HG02970 (cell line): Measurements from ENCODE around the gene SELENOW.
"Not testable (repeated sequence)": the region's sequence is repeated elsewhere in the genome, so short reads cannot be mapped to it uniquely, and the experiment has no call there.

Source experiments
- ATAC-seq: cut with Tn5 transposase; IDR thresholded peaks from one replicate; pipeline ENCODE4 v1.9.1; 2021; ENCODE audit warnings: mild to moderate bottlenecking, moderate library complexity, moderate number of reproducible peaks; ENCODE audit not compliant: unreplicated experiment, low FRiP score

Gene SELENOW

DNA sequence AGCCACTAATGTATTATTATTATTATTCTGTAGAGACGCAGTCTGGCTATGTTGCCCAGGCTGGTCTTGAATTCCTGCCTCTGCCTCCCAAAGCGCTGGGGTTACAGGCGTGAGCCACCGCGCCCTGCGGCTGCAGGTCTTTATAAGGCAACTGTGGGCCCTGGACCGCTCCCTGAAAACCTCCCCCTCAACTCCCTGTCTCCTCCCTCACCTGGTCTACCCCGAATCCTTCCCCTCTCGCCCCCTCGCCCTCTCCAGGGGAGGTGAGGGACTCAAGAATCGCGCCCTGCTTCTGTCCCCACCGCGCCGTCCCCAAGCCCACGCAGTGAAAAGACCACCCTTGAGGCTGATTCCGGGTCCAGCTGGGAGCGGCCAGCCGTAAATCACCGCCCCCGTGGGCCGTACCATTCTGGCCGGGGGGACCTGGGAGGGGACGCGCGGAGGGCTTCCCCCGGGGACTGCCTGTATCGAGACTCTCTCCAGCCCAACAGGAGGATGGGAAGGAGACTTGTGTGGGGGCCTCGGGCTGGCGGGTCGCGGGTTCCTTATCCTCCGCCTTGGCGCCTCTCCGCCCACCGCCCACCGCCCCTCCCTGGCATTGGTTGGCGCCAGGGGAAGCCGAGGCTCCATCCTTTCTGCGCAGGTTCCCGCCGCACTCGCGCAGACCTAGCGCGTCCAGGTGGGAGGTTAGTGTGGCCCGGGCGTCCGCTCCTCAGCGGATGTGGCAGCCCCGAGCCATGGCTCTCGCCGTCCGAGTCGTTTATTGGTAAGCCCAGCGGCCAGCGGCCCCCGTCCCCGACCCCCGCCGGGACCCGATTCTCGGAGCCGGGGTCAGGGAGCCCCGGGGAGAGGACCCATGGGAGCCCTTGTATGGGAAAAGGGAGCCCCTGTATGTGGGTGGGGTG is at the start of gene SELENOW:
Gene SELENOW, plus strand, starts transcription at position 655 of the 905 bp plus-strand sequence. Its CDS starts 83 bp downstream, at position 738.
- ATAC-seq: peak; percentile 52

DNA sequence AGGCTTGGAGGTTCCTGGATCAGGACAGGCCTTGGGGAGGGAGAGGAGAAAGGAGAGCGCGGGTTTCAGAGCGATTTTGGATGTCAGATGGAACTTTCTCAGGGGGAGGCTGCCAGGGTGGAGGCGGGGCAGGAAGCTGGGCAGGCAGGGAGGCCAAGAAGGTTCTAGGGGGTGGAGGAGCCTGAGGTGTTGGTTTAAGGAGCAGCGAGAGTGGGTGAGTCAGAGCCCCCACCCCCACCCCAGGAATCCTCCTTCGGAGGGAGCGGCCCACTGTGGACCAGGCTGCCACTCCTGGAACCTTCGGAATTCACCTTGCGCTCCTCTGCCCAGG is 49.1 kb upstream of the SELENOW start:
- ATAC-seq: no peak

DNA sequence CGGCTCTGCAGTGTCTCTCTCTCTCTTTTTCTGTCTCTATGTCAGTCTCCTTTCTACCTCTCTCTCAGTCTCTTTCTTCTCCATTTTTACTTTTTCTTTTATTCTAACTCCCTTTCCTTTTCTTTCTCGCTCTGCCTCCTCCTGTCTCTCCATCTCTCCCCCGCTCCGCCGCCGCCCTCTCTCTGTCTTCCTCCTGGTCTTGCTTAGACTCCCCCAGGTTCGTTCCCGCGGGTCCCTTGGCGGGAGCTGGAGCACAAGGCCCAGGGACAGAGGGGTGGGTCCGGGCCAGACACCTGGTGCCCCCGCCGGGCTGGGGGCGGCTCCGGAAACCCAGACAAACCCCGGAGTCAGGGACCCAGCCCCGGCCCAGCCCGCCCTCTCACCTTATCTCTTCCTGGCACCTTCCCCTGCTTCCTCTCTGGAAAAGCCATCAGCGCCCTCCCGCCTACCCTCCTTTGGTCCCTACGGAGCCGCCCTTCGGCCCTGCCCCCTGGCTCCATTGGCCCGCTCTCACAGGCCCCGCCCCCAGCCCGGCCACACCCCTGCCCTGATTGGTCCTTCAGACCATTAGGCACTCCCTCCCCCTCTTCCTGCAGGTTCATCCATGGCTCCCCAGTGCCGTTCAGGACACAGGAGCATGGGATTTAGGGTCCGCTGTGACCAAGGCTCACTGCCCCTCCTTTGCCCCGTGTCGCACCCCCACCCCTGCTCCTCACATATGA is 48.5 kb upstream of the SELENOW start:
- ATAC-seq: no peak

DNA sequence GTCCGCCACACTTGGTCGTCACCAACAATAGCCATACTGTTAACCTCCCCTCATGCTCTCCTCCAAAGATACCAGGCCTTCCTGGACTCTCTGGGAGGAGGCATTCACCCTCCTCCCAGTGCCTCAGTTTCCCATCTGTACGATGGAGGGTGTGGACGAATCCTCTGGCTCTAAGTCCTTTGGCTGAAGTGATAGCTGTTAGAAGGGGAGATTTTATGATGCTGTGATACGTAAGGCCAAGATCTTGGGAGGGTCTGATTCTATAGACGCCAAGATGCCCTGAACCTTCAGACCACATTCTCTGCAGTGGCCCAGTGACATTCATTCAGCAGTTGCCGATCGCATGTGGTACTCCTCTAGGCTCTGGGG is 48.0 kb upstream of the SELENOW start:
- ATAC-seq: no peak

DNA sequence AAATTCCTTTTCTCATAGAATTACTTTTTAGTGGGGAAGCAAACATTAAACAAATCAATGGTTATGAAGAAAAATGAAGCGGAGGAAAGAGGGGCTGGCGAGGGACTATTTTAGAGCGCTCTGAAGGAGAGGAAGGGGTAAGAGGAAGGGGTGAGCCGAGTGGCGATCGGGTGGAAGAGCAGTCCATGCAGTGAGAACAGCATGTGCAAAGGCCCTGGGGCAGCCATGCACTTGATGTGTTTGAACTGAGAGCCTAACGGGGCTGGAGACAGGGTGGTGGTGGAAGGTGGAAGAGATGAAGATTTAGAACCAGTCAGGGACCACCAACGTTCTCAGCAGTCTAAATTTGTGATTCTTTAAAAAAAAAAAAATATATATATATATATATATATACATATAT is 47.6 kb upstream of the SELENOW start:
- no peak for ATAC-seq

DNA sequence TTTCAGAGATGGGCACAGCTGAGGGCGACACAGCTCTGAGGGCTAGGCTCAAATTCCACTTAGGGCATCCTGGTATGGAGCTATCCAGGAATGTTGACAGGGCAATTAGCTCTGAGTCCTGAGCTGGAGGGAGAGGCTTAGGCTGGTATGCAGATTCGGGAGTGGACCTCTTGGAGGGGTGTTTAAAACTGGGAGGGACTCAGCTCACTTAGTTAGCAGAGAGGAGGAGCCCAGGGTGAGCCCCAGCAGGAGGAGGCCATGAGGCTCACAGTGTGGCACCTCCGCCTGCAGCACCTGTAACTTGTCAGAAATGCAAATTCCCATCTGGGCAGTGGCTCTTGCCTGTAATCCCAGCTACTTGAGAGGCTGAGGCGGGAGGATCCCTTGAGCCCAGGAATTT is 43.4 kb upstream of the SELENOW start:
- ATAC-seq: no peak

DNA sequence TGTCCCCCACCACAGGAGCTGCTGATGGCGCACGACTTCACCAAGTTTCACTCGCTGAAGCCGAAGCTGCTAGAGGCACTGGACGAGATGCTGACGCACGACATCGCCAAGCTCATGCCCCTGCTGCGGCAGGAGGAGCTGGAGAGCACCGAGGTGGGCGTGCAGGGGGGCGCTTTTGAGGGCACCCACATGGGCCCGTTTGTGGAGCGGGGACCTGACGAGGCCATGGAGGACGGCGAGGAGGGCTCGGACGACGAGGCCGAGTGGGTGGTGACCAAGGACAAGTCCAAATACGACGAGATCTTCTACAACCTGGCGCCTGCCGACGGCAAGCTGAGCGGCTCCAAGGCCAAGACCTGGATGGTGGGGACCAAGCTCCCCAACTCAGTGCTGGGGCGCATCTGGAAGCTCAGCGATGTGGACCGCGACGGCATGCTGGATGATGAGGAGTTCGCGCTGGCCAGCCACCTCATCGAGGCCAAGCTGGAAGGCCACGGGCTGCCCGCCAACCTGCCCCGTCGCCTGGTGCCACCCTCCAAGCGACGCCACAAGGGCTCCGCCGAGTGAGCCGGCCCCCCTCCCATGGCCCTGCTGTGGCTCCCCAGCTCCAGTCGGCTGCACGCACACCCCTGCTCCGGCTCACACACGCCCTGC is 37.5 kb upstream of the SELENOW start:
- ATAC-seq: no peak

DNA sequence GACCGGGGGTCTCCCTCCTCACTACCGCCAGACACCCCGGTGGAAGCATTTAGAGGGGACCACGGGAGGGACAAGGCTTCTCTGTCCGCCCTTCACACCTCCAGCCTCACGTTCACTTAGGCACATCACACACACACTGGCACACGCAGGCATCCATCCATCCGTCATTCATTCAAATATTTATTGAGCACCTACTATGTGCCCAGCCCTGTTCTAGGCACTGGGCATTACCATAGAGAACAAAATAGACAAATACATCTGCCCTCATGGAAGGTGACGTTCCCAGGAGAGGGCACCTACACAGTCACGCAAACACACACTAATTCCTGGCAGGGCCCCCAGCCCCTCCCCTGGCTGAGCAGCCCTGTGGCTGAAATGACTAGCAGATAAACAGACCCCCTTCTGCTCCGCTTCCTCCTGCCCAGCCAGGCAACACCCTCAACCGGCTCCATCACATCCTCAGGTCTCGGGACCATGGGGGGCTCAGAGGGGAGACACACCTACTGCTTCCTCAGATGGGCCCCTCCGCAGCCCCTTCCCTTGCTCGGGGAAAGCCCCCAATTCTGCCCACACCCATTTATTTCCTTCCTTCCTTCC is 36.9 kb upstream of the SELENOW start:
- no peak for ATAC-seq

DNA sequence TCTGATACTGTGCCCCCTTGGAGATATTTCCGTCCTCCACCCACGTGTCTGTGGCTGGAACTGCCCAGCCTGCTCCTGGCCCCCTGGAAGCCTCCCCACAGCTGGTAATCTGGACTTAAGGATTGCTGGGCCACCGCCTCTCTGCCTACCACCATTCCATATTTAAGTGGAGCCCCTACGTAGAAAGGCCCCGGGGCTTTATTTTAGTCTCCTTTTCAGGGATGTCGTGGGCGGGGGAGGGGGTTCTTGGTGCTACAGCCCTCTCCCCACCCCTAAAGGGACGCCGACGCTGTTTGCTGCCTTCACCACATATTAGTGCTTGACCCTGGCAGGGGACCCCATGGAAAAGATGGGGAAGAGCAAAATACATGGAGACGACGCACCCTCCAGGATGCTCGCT is 35.9 kb upstream of the SELENOW start:
- no peak for ATAC-seq

DNA sequence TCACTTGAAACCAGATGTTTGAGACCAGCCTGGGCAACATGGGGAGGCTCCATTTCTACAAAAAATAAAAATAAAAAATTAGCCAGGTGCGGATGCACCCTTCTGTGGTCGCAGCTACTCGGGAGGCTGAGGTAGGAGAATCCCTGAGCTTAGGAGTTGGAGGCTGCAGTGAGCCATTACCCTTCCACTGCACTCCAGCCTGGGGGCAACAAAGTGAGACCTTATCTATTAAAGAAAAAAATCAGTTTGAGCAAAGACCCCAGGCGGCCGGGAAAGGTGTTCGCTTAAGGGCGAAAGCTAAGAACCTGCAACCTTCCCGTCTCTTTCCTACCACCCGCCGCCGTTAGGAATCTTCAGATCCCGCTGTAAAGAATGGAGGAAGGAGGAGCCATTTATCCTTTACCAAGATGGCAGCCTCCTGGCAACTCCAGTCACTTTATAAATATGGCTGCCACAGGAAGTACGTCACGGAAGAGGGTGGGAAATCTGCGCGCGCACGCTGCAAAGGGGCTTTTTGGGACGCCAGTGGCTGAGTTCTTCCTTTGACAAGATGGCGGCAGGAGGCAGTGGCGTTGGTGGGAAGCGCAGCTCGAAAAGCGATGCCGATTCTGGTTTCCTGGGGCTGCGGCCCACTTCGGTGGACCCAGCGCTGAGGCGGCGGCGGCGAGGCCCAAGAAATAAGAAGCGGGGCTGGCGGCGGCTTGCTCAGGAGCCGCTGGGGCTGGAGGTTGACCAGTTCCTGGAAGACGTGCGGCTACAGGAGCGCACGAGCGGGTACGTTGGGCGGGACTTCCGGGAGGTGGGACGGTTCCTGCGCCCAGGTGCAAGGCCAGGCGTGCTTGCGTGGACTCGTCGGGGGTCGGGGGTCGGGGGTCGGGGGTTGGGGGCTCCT is 33.2 kb upstream of the SELENOW start, which contains the start of gene NOP53:
Gene NOP53, plus strand, starts transcription at position 537 of the 892 bp plus-strand sequence. Its CDS starts 14 bp downstream, at position 551.
- ATAC-seq: peak; percentile 78

DNA sequence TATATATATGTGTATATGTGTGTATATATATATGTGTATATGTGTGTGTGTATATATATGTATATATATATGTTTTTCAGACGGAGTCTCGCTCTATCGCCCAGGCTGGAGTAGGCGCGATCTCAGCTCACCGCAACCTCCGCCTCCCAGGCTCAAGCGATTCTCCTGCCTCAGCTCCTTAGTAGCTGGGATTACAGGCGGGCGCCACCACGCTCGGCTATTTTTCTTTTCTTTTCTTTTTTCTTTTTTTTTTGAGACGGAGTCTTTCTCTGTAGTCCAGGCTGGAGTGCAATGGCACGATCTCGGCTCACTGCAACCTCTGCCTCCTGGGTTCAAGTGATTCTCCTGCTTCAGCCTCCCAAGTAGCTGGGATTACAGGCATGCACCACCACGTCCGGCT is 32.4 kb upstream of the SELENOW start:
- ATAC-seq: not testable (repeated sequence)

DNA sequence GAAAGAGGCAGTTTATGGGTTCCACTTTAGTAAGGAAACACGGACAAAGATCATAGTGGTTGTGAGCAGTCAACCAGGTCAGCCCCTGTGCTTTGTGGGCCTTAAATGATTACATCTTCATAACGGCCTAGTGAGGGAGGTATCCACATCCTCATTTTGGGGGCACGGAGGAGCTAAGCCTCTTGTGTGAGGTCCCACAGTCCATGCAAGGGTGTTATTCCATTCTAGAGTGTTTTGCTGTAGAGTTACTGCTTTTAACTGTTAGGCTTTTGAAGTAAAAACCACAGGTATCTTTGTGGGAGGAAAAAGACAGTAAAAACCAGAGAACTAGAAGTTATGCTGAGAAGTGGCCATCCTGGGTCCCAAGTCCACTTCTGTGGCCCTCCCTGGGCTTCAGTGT is 29.2 kb upstream of the SELENOW start:
- ATAC-seq: no peak

DNA sequence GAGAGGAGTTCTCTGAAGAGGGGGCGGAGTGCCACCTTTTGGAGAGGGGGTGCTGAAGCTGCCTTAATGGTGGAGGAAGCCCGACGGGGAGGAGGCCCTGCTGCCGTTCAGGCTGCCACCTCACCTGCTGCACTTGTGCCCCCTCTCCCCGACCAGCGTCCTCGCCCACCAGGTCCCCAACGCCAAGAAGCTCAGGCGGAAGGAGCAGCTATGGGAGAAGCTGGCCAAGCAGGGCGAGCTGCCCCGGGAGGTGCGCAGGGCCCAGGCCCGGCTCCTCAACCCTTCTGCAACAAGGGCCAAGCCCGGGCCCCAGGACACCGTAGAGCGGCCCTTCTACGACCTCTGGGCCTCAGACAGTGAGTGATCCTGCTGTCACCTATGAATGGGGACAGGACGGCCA is 27.8 kb upstream of the SELENOW start:
- no peak for ATAC-seq

DNA sequence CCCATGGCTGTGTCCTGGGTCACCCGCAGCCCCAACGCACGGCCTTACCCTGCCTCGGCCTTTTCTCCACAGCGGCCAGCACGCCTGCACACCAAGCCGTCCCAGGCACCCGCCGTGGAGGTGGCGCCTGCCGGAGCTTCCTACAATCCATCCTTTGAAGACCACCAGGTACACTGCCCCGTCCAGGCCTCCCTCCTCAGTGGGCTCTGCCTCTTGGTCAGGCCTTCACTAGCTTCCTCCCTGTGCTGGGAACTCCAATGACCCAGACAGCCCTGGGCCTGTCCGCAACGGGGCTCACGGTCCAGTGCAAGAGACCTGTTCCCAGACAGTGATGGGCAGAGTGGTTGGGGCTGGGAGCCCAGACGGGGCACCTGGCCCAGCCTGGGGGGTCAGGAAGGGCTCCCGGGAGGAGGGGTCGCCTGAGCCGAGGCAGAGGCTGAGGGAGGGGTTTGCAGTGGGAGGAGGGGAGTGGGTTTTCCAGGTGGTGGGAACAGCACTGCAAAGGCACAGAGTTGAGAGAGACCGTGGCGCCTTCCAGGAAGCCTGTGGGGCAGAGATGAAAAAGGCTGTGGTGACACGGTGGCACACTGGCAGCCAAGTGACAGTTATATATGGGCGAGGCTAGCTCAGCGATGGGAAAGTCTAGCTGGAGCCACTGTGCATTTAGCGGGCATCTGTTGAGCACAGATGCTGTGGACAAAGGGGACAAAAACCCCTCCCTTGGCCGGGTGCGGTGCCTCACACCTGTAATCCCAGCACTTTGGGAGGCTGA is 25.9 kb upstream of the SELENOW start:
- no peak for ATAC-seq

DNA sequence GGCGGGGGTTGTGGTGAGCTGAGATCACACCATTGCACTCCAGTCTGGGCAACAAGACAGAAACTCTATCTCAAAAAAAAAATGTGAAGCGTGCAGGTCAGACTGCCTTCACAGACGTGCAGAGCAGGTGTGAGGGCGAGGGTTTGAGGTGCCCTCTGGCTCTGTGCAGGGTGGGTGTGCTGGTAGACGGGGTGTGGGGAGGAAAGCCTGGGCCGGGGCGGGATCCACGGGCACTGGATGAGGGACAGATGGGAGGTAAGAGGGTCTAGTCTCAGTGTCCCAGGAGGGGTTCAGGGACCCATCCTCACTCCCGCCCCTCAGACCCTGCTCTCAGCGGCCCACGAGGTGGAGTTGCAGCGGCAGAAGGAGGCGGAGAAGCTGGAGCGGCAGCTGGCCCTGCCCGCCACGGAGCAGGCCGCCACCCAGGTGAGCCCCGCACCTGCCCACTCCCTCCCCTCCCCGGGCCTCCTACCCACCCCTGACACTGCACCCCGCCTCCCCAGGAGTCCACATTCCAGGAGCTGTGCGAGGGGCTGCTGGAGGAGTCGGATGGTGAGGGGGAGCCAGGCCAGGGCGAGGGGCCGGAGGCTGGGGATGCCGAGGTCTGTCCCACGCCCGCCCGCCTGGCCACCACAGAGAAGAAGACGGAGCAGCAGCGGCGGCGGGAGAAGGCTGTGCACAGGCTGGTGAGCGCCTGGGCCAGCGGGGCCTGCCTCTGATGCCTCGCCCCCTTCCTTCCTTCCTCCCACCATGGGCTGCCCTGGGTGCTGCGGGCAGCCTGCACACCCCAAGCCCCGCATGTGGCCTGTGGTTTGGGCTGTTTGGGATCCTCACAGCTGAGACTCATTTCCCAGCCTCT is 24.1 kb upstream of the SELENOW start:
- no peak for ATAC-seq

DNA sequence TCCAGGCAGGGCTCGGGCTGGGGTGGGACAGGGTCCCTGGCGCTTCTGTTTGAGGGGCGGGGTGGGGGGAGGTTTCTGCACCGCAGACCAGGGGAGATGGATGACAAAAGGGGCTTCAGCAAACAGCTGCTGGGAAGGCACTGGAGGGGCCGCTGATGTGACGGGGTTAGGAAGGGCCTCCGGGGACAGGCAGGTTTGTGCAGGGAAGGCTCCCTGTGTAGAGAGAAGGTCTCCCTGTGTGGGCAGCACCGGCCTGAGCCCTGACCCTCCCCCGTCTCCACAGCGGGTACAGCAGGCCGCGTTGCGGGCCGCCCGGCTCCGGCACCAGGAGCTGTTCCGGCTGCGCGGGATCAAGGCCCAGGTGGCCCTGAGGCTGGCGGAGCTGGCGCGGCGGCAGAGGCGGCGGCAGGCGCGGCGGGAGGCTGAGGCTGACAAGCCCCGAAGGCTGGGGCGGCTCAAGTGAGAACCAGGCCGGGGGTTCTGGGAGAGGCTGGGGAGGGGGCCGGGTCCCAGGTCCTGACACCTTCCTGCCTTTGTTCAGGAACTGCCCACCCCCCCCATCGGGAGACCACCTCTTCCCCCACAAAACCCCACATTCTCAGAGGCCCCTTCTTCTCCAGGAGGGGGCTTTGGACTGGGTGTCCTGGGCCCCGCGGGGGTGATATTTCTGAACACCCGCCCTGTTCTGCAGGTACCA is 23.3 kb upstream of the SELENOW start:
- no peak for ATAC-seq

DNA sequence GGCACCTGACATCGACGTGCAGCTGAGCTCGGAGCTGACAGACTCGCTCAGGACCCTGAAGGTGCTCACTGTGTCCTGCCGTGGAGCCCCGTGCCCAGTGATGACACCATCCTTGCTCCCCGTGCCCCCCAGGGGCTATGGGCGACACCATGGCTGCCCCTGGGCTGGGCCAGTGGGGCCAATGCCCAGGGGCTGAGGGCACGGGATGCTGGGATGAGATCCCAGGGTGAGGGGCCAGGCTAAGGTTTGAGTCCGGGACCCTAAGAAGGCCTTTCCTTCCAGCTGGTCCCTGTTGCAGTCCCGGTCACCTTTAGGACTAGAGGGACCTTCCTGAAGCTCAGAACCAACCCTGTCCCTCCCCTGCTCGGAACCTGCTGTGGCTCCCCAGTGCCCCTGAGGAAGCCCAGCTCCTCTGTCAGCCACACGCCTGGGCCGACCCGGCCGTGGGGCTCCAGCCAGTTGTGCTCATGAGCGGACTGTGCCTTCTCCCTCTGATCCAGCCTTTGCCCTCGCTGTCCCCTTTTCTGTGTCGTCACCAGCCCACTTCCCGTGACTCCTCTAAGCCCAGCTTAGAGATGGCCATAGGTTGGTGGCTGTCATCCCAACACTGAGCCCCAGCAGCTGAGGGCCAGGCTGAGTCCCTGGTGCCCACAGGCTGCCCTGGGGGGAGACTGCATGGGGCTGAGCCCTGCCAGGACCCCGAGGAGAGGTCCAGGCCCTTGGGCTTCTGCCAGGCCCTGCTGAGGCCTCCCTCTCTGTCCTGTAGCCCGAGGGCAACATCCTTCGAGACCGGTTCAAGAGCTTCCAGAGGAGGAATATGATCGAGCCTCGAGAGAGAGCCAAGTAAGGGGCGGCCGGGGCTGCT is 22.5 kb upstream of the SELENOW start:
- no peak for ATAC-seq
